Effector CD4-positive, alpha-beta T cell (primary cell): Measurements from ENCODE around the gene ADAM22.

ENCODE experiments used
- DNase-seq: peaks from one replicate; pipeline ENCODE4 v3.0.0-alpha.2; 2020

ADAM22 gene

GRCh38 chr7:88169717-88170320 is 235.8 kb downstream of the ADAM22 start:
- DNase-seq, result no peak

- DNase-seq, result no peak
Measured at GRCh38 chr7:88172842-88173241, 238.8 kb downstream of the ADAM22 start.

GRCh38 chr7:88176190-88176589 is 242.1 kb downstream of the ADAM22 start:
- no peak for DNase-seq

GRCh38 chr7:88183051-88183450 is 249.0 kb downstream of the ADAM22 start:
- DNase-seq, result no peak

GRCh38 chr7:88184848-88185304 is 250.8 kb downstream of the ADAM22 start:
- no peak for DNase-seq

GRCh38 chr7:88185650-88186049 is 251.6 kb downstream of the ADAM22 start:
- DNase-seq, result no peak

- no peak for DNase-seq
Measured at GRCh38 chr7:88191911-88192310, 257.9 kb downstream of the ADAM22 start.

GRCh38 chr7:88200261-88200660 is 266.2 kb downstream of the ADAM22 start:
- DNase-seq, result no peak

GRCh38 chr7:88200789-88201188 is 266.7 kb downstream of the ADAM22 start:
- no peak for DNase-seq

- no peak for DNase-seq
Measured at GRCh38 chr7:88201305-88201704, 267.3 kb downstream of the ADAM22 start.

- no peak for DNase-seq
Measured at GRCh38 chr7:88202278-88202677, 268.2 kb downstream of the ADAM22 start.

- DNase-seq, result no peak
Measured at GRCh38 chr7:88202799-88203198, 268.7 kb downstream of the ADAM22 start.

- DNase-seq, result no peak
Measured at GRCh38 chr7:88203401-88203800, 269.4 kb downstream of the ADAM22 start.

GRCh38 chr7:88204525-88205110 is 270.6 kb downstream of the ADAM22 start:
- no peak for DNase-seq

- DNase-seq, result no peak
Measured at GRCh38 chr7:88205179-88205578, 271.1 kb downstream of the ADAM22 start.

GRCh38 chr7:88206254-88206653 is 272.2 kb downstream of the ADAM22 start:
- DNase-seq, result no peak

GRCh38 chr7:88208521-88208920 is 274.5 kb downstream of the ADAM22 start:
- no peak for DNase-seq

- no peak for DNase-seq
Measured at GRCh38 chr7:88212918-88213317, 278.9 kb downstream of the ADAM22 start.

GRCh38 chr7:88214456-88214855 is 280.4 kb downstream of the ADAM22 start:
- DNase-seq, result no peak

- no peak for DNase-seq
Measured at GRCh38 chr7:88215295-88215694, 281.2 kb downstream of the ADAM22 start.

GRCh38 chr7:88216276-88216675 is 282.2 kb downstream of the ADAM22 start:
- no peak for DNase-seq

- no peak for DNase-seq
Measured at GRCh38 chr7:88217675-88218428, 283.8 kb downstream of the ADAM22 start.

GRCh38 chr7:88218429-88218745 is 284.3 kb downstream of the ADAM22 start:
- no peak for DNase-seq
